HG03460 (cell line): Measurements from ENCODE around the gene BCR.
"Not testable (repeated sequence)": the region's sequence is repeated elsewhere in the genome, so short reads cannot be mapped to it uniquely, and the experiment has no call there.

Experiments used
- ATAC-seq: cut with Tn5 transposase; IDR thresholded peaks from one replicate; pipeline ENCODE4 v1.9.1; 2021; ENCODE audit not compliant: unreplicated experiment

BCR gene

GRCh38 chr22:23285734-23286133 is 105.4 kb downstream of the BCR start:
- ATAC-seq: no peak

- ATAC-seq: no peak
Observed at GRCh38 chr22:23286296-23286695, 106.0 kb downstream of the BCR start.

GRCh38 chr22:23287136-23288095 is 107.1 kb downstream of the BCR start:
- no peak for ATAC-seq

- no peak for ATAC-seq
Observed at GRCh38 chr22:23288301-23289129, 108.2 kb downstream of the BCR start.

- no peak for ATAC-seq
Observed at GRCh38 chr22:23289130-23289503, 108.8 kb downstream of the BCR start.

GRCh38 chr22:23289851-23290724 is 109.8 kb downstream of the BCR start:
- ATAC-seq: no peak

GRCh38 chr22:23291806-23292452 is 111.6 kb downstream of the BCR start:
- ATAC-seq: no peak

- ATAC-seq: no peak
Observed at GRCh38 chr22:23292453-23293350, 112.4 kb downstream of the BCR start.

- no peak for ATAC-seq
Observed at GRCh38 chr22:23293720-23294119, 113.4 kb downstream of the BCR start.

GRCh38 chr22:23294221-23294620 is 113.9 kb downstream of the BCR start:
- ATAC-seq: no peak

GRCh38 chr22:23300476-23300875 is 120.2 kb downstream of the BCR start:
- no peak for ATAC-seq

- ATAC-seq: no peak
Observed at GRCh38 chr22:23301591-23301990, 121.3 kb downstream of the BCR start.

- ATAC-seq: no peak
Observed at GRCh38 chr22:23302171-23303002, 122.1 kb downstream of the BCR start.

- no peak for ATAC-seq
Observed at GRCh38 chr22:23305321-23305910, 125.1 kb downstream of the BCR start.

- ATAC-seq: no peak
Observed at GRCh38 chr22:23305922-23306374, 125.6 kb downstream of the BCR start.

GRCh38 chr22:23306438-23306921 is 126.2 kb downstream of the BCR start:
- no peak for ATAC-seq

GRCh38 chr22:23306926-23307325 is 126.6 kb downstream of the BCR start:
- ATAC-seq: no peak

GRCh38 chr22:23307511-23307910 is 127.2 kb downstream of the BCR start:
- ATAC-seq: not testable (repeated sequence)
